Measurements from ENCODE around the gene C2CD4C.

C2CD4C gene

GRCh38 chr19:372306-372890 lies 36.5 kb downstream of the C2CD4C start:
- TF ChIP-seq CTCF (IDR thresholded peaks at IDR 0.05; ENCODE audit: extremely low read depth, missing control alignments), result no peak
- no peak for DNase-seq (ENCODE audit: low spot score)

GRCh38 chr19:371501-372168 lies 37.3 kb downstream of the C2CD4C start:
- TF ChIP-seq CTCF (IDR thresholded peaks at IDR 0.05; ENCODE audit: extremely low read depth, missing control alignments), result no peak
- no peak for DNase-seq (ENCODE audit: low spot score)

GRCh38 chr19:370641-371330 lies 38.2 kb downstream of the C2CD4C start:
- DNase-seq (ENCODE audit: low spot score), result no peak
- TF ChIP-seq CTCF (IDR thresholded peaks at IDR 0.05; ENCODE audit: extremely low read depth, missing control alignments), result no peak

- TF ChIP-seq CTCF (IDR thresholded peaks at IDR 0.05; ENCODE audit: extremely low read depth, missing control alignments), result no peak
- DNase-seq (ENCODE audit: low spot score), result no peak
Observed at GRCh38 chr19:369876-370275, 39.1 kb downstream of the C2CD4C start.

- no peak for DNase-seq (ENCODE audit: low spot score)
- TF ChIP-seq CTCF (IDR thresholded peaks at IDR 0.05; ENCODE audit: extremely low read depth, missing control alignments), result no peak
Observed at GRCh38 chr19:369256-369655, 39.7 kb downstream of the C2CD4C start.

GRCh38 chr19:368630-369024 lies 40.3 kb downstream of the C2CD4C start:
- TF ChIP-seq CTCF (IDR thresholded peaks at IDR 0.05; ENCODE audit: extremely low read depth, missing control alignments), result no peak
- no peak for DNase-seq (ENCODE audit: low spot score)

GRCh38 chr19:367963-368629 lies 40.9 kb downstream of the C2CD4C start:
- TF ChIP-seq CTCF (IDR thresholded peaks at IDR 0.05; ENCODE audit: extremely low read depth, missing control alignments), result no peak
- no peak for DNase-seq (ENCODE audit: low spot score)
